OCI-LY7 (cell line): ENCODE data around the gene C22orf23.

ENCODE experiments used
- CTCF ChIP-seq: fragments of 200-600 bp; sonication (generic); conservative IDR thresholded peaks from 2 replicates; pipeline ENCODE4 v1.5.1; 2014; ENCODE audit warnings: mild to moderate bottlenecking, antibody characterized with exemption, low read length, moderate library complexity, mixed read lengths
- EZH2phosphoT487 ChIP-seq: fragments of 200-600 bp; sonication (generic); IDR thresholded peaks from 2 replicates; pipeline ENCODE4 v1.6.1; 2018; ENCODE audit warnings: low read depth, borderline replicate concordance, mild to moderate bottlenecking, mixed run types, antibody characterized with exemption, low read length, moderate library complexity, mixed read lengths

GRCh38 chr22:37917874-37918548 lies 35.4 kb downstream of the C22orf23 start:
- TF ChIP-seq CTCF: no peak
- no peak for TF ChIP-seq EZH2phosphoT487
